GM19025 (cell line): ENCODE data around the gene ZC3HAV1.
A peak's percentile ranks its signal among the peaks of the same experiment; 100 is the strongest.
"Not testable (repeated sequence)": the region's sequence is repeated elsewhere in the genome, so short reads cannot be mapped to it uniquely, and the experiment has no call there.

Experiments
- ATAC-seq: cut with Tn5 transposase; IDR thresholded peaks from one replicate; pipeline ENCODE4 v1.9.1; 2021; ENCODE audit warnings: mild to moderate bottlenecking, low read depth, moderate library complexity; ENCODE audit not compliant: unreplicated experiment

Gene ZC3HAV1

GRCh38 chr7:139058943-139059342, 50.6 kb downstream of the ZC3HAV1 start:
- no peak for ATAC-seq

GRCh38 chr7:139055674-139056073, 53.8 kb downstream of the ZC3HAV1 start:
- ATAC-seq = no peak

GRCh38 chr7:139054656-139055055, 54.9 kb downstream of the ZC3HAV1 start:
- ATAC-seq = not testable (repeated sequence)

GRCh38 chr7:139054101-139054500, 55.4 kb downstream of the ZC3HAV1 start:
- ATAC-seq = no peak

- no peak for ATAC-seq
Measured at GRCh38 chr7:139051655-139052054, 57.9 kb downstream of the ZC3HAV1 start.

- ATAC-seq = no peak
Measured at GRCh38 chr7:139049936-139050335, 59.6 kb downstream of the ZC3HAV1 start.

- ATAC-seq = no peak
Measured at GRCh38 chr7:139049111-139049510, 60.4 kb downstream of the ZC3HAV1 start.

- no peak for ATAC-seq
Measured at GRCh38 chr7:139047970-139048369, 61.5 kb downstream of the ZC3HAV1 start.

GRCh38 chr7:139046143-139046542, 63.4 kb downstream of the ZC3HAV1 start:
- ATAC-seq = no peak

GRCh38 chr7:139044813-139045794, 64.4 kb downstream of the ZC3HAV1 start:
- ATAC-seq = no peak

- ATAC-seq = no peak
Measured at GRCh38 chr7:139043823-139044812, 65.4 kb downstream of the ZC3HAV1 start.

GRCh38 chr7:139041378-139042085, 68.0 kb downstream of the ZC3HAV1 start:
- ATAC-seq = no peak

- no peak for ATAC-seq
Measured at GRCh38 chr7:139038691-139039090, 70.8 kb downstream of the ZC3HAV1 start.

GRCh38 chr7:139036901-139037300, 72.6 kb downstream of the ZC3HAV1 start:
- ATAC-seq = no peak

- ATAC-seq = peak; percentile 82
Measured at GRCh38 chr7:139035586-139036353, 73.8 kb downstream of the ZC3HAV1 start, which contains the start of gene ZC3HAV1L. TSS of gene ZC3HAV1L (minus strand) at chr7:139036042. CDS start at chr7:139036017, 25 bp downstream.

- peak; percentile 18 for ATAC-seq
Measured at GRCh38 chr7:139034855-139035585, 74.5 kb downstream of the ZC3HAV1 start.

GRCh38 chr7:139034336-139034735, 75.2 kb downstream of the ZC3HAV1 start:
- no peak for ATAC-seq

- no peak for ATAC-seq
Measured at GRCh38 chr7:139033346-139034114, 76.0 kb downstream of the ZC3HAV1 start.
